DOHH2 (cell line): Measurements from ENCODE around the gene ARID4B.

Experiments used
- H3F3A ChIP-seq: fragments of 200-600 bp; sonication (generic), shearing (Covaris generic); 2 replicates; pipeline ENCODE4 v1.6.0; 2016; ENCODE audit warnings: antibody characterized with exemption, mild to moderate bottlenecking; ENCODE audit not compliant: control insufficient read depth, insufficient read depth
- H3K27ac ChIP-seq: fragments of 200-600 bp; sonication (generic); 2 replicates; pipeline ENCODE4 v1.5.1; 2014; ENCODE audit warnings: low read depth, mild to moderate bottlenecking, low read length, moderate library complexity
- H3K27me3 ChIP-seq: fragments of 200-600 bp; sonication (generic); 2 replicates; pipeline ENCODE4 v1.6.1; 2014; ENCODE audit warnings: mild to moderate bottlenecking, low read length, mixed read lengths; ENCODE audit not compliant: control insufficient read depth
- H3K36me3 ChIP-seq: fragments of 200-600 bp; sonication (generic); 2 replicates; pipeline ENCODE4 v1.6.1; 2014; ENCODE audit warnings: mild to moderate bottlenecking, low read length, moderate library complexity, mixed read lengths; ENCODE audit not compliant: control insufficient read depth
- H3K4me1 ChIP-seq: fragments of 200-600 bp; sonication (generic); 2 replicates; pipeline ENCODE4 v1.6.1; 2014; ENCODE audit warnings: mild to moderate bottlenecking, low read length, mixed read lengths; ENCODE audit not compliant: control insufficient read depth
- H3K4me2 ChIP-seq: fragments of 200-600 bp; sonication (generic); 2 replicates; pipeline ENCODE4 v1.6.0; 2014; ENCODE audit warnings: mild to moderate bottlenecking, low read length, moderate library complexity
- H3K4me3 ChIP-seq: fragments of 200-600 bp; sonication (generic); 2 replicates; pipeline ENCODE4 v1.5.1; 2014; ENCODE audit warnings: mild to moderate bottlenecking, low read length, mixed read lengths
- H3K79me2 ChIP-seq: fragments of 200-600 bp; sonication (generic); 2 replicates; pipeline ENCODE4 v1.6.1; 2014; ENCODE audit warnings: mild to moderate bottlenecking, low read length, mixed read lengths; ENCODE audit not compliant: control insufficient read depth
- H3K9me2 ChIP-seq: fragments of 200-600 bp; sonication (generic); replicated peaks from 2 replicates; pipeline ENCODE4 v1.6.1; 2014; ENCODE audit warnings: mild to moderate bottlenecking, low read length, mixed read lengths; ENCODE audit not compliant: control insufficient read depth
- H3K9me3 ChIP-seq: fragments of 200-600 bp; sonication (generic); 2 replicates; pipeline ENCODE4 v1.6.1; 2014; ENCODE audit warnings: antibody characterized with exemption, low read length, mixed read lengths; ENCODE audit not compliant: control insufficient read depth, insufficient read depth
- H4K20me1 ChIP-seq: fragments of 200-600 bp; sonication (generic); 2 replicates; pipeline ENCODE4 v1.6.0; 2014; ENCODE audit warnings: low read depth, mild to moderate bottlenecking, antibody characterized with exemption, low read length, moderate library complexity; ENCODE audit not compliant: control insufficient read depth, insufficient read depth
- CTCF ChIP-seq: fragments of 200-600 bp; sonication (generic); IDR thresholded peaks from one replicate; pipeline ENCODE4 v1.5.1; 2014; ENCODE audit warnings: antibody characterized with exemption, mild to moderate bottlenecking, low read depth, low read length; ENCODE audit not compliant: poor library complexity, severe bottlenecking
- EZH2phosphoT487 ChIP-seq: fragments of 200-600 bp; sonication (generic); IDR thresholded peaks from 2 replicates; pipeline ENCODE4 v1.6.1; 2017; ENCODE audit warnings: borderline replicate concordance, mild to moderate bottlenecking, antibody characterized with exemption, low read length, moderate library complexity, mixed read lengths

The ARID4B gene

GRCh38 chr1:235289859-235290739 lies 37.9 kb downstream of the ARID4B start:
- TF ChIP-seq EZH2phosphoT487 (no peak), CTCF (no peak)
- Histone ChIP-seq H3F3A (0 out of 2 replicates have a peak, but pooled peaks cover 8% of the 10 kb centered on the region), H3K36me3 (no peaks in the 10 kb centered on the region), H3K4me1 (no peaks in the 10 kb centered on the region), H3K9me2 (no peaks in the 10 kb centered on the region), H3K4me3 (no peak overlapping the region), H3K9me3 (no peaks in the 10 kb centered on the region), H3K27ac (no peak overlapping the region), H3K27me3 (no peaks in the 10 kb centered on the region), H3K79me2 (peaks cover 98% of the 10 kb centered on the region), H4K20me1 (peaks cover 41% of the 10 kb centered on the region), H3K4me2 (no peak overlapping the region)

GRCh38 chr1:235287208-235287882 lies 40.6 kb downstream of the ARID4B start:
- TF ChIP-seq EZH2phosphoT487 (no peak), CTCF (no peak)
- Histone ChIP-seq H3K4me2 (no peak overlapping the region), H3K27ac (no peak overlapping the region), H4K20me1 (peaks cover 35% of the 10 kb centered on the region), H3K36me3 (no peaks in the 10 kb centered on the region), H3K9me2 (no peaks in the 10 kb centered on the region), H3K9me3 (no peaks in the 10 kb centered on the region), H3K27me3 (no peaks in the 10 kb centered on the region), H3F3A (no peaks in the 10 kb centered on the region), H3K4me1 (no peaks in the 10 kb centered on the region), H3K79me2 (peaks cover 95% of the 10 kb centered on the region), H3K4me3 (no peak overlapping the region)

GRCh38 chr1:235286667-235287066 lies 41.3 kb downstream of the ARID4B start:
- Histone ChIP-seq H3K36me3 (no peaks in the 10 kb centered on the region), H3K4me3 (no peak overlapping the region), H3K4me1 (no peaks in the 10 kb centered on the region), H4K20me1 (peaks cover 31% of the 10 kb centered on the region), H3K79me2 (peaks cover 95% of the 10 kb centered on the region), H3K9me2 (no peaks in the 10 kb centered on the region), H3K27ac (no peak overlapping the region), H3F3A (no peaks in the 10 kb centered on the region), H3K9me3 (no peaks in the 10 kb centered on the region), H3K4me2 (no peak overlapping the region), H3K27me3 (no peaks in the 10 kb centered on the region)
- TF ChIP-seq CTCF (no peak), EZH2phosphoT487 (no peak)
